ENCODE measurements around the gene LHFPL2.

LHFPL2 gene

DNA sequence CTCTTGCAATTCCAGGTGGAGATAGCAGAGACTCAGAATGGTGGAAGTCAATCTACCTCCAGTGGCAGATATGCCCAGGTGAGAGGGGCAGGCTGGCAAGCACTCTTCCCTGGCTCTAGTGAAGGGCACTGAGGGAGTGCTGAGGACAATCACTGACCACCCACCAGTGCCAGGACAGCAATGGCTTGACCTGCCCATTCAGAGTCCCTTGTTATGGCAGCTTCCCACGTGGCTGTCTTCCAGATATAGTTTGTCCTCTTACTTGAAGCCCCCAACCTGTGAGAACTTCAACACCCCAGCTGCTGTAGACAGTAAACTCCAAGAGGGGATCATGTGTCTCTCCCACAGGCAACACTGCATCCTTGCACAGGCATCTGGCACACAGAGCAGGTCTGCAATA lies 104.7 kb downstream of the LHFPL2 start:
- DNase-seq (ENCODE audit: low read depth): no peak

- no peak for DNase-seq (ENCODE audit: low read depth)
Measured at GRCh38 chr5:78543292-78543691, 105.3 kb downstream of the LHFPL2 start.

DNA sequence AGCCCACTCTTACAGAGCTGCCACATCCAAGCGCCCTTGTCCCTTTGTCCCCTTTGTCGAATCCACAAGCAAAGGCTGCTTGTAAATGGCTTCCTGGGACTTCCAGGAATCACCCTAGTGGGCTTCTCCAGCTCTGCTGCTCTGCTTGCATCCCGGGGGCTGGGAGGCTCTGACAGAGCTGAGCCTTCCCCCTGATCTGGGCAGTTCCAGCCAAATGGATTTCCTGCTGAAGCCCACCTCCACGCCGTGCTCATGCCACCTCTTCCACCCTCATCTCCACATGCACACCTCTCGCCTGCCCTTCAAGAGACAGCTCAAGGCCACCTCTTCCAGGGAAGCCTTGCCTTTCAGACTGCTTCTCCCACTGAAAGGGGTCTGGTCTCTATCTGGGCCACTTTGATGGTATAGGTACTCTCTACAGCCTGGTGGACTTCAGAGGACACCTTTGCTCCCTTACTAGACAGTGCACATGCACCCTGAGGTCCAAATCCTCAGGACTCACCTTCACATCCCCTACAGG lies 106.2 kb downstream of the LHFPL2 start:
- no peak for DNase-seq (ENCODE audit: low read depth)

GRCh38 chr5:78541086-78541654 lies 107.4 kb downstream of the LHFPL2 start:
- no peak for DNase-seq (ENCODE audit: low read depth)

DNA sequence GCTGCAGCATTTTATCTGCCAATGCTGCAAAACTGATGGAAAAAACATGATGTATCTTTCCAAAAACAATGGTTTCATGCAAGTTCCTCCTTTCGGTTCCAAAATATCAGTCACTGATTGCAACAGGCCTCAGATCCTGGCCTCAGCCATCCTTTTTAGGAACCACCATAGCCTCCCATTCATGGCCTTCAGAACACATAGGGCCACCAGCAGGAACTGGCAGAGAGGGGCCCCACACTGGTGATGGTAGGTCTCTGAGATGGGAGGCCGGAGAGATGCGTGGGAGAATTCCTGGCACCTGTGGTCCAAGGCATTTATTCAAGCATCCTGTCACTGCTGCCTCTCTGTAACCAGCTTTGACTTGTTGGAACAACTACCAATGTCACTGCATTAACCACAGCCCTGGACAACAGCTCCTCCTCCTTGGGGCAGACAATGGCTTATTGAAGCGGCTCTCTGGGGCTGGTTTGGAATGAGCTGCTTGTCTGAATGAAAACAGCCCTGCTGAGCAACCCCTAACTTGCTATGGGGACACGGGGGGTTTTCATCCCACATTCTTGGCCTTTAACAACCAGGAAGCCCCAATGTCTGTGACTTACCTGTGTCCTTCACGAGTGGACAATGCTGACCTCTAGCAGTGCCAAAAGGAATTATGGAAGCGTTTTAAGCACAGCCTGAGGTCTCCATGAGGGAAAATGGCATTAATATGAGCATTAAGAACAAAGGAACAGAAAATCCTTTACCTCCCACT lies 108.1 kb downstream of the LHFPL2 start:
- no peak for DNase-seq (ENCODE audit: low read depth)

DNA sequence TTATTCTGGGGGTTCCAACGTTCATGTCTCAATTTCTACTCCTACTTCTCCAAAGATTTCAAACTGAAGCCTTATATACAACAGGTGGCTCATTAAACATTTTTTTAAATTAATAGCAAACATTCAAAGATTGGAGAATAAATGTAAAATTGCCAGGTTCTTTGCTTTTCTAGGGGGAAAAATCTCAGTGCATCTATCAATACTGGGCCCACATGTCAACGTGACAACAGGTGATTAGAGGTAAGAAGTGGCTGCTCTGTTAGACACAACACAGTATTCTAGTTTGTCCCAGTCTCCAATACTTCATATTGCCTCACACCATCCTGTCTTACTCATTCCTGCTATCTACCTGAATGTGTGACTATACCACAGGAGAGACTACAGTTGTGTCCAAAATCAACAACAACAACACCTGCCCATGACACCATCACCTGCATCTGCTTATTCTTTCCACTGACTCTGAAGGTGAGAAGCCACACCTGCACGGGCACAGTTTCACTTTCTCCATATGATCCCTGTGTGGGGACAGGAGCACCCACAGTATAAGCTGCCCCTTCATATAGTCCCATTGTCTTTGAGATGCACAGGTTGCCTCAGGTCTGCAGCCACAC lies 110.2 kb downstream of the LHFPL2 start:
- no peak for DNase-seq (ENCODE audit: low read depth)

- DNase-seq (ENCODE audit: low read depth): no peak
Measured at GRCh38 chr5:78537821-78538220, 110.8 kb downstream of the LHFPL2 start.

DNA sequence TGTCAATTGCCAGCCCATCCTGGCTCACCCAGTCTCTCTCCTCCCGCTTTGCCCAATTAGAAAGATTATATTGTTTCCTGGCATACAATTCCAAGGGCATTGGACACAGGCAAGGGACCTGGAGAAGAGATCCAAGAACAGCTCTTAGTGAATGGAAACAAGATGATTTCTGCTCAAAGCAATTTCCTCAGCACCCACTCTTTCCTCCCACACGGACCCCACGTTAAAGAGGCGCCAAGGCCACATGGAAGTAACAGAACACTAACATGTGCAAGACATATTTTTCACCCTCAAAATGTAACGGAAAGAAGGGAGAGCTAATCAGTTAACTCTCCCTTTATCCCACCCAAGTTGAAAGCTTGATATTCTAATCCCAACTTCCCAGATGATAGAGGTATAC lies 111.2 kb downstream of the LHFPL2 start:
- DNase-seq (ENCODE audit: low read depth): no peak

- DNase-seq (ENCODE audit: low read depth): no peak
Measured at GRCh38 chr5:78536661-78537196, 111.8 kb downstream of the LHFPL2 start.

- no peak for DNase-seq (ENCODE audit: low read depth)
Measured at GRCh38 chr5:78534905-78535200, 113.7 kb downstream of the LHFPL2 start.

DNA sequence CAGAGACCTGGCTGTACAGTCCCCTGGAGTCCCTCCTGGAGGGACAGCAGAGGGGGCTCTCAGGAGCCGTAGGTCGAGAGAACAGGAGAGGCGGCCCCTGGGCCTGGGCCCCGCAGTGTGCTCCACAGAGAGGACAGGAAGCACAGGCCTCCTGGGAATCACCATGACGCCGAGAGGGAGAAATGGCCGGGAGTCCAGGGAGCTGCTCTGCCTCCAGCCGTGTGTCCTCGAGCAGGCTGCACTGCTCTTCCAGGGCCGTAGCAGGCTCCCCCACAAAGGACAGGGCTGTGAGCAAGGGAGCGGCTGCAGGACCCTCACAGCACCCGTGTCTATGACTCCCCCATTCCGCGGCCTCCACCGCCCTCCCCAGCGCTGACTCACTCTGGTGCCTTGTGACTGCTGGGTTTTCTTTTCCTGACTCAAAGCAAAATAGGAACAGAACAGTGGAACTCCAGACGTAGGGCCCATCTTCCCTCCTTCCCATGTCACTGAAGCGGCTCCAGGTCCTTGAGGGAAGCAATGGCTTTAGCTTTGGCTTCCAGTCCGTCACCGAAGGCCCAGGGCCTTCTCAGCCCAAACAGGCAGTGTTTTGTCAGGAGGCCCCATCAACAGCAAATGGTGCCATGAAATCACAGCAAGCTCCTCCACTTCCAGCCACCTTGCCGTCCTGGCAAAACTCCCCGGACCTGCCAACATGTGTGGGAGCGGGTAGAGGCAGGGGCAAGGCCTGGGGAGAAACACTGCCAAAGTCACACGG lies 114.2 kb downstream of the LHFPL2 start:
- DNase-seq (ENCODE audit: low read depth): no peak

DNA sequence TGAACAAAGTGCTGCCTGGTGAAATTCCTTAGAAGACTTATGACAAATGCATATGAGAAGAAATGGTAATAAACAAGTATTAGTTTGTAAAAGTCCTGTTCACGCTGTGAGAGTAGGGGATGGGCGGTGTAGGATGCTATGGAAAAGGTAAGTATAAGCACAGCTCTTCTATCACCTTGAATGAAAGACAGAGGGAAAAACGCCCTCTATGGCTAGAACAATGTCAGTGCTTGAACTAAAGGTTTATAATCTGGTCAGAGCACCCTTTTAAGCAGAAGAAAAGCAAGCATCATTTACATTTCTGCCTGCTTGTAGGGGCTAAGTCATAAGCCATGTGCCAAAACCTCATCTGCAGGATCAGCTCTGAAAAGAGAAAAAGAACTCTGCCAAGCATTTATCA lies 115.2 kb downstream of the LHFPL2 start:
- no peak for DNase-seq (ENCODE audit: low read depth)

DNA sequence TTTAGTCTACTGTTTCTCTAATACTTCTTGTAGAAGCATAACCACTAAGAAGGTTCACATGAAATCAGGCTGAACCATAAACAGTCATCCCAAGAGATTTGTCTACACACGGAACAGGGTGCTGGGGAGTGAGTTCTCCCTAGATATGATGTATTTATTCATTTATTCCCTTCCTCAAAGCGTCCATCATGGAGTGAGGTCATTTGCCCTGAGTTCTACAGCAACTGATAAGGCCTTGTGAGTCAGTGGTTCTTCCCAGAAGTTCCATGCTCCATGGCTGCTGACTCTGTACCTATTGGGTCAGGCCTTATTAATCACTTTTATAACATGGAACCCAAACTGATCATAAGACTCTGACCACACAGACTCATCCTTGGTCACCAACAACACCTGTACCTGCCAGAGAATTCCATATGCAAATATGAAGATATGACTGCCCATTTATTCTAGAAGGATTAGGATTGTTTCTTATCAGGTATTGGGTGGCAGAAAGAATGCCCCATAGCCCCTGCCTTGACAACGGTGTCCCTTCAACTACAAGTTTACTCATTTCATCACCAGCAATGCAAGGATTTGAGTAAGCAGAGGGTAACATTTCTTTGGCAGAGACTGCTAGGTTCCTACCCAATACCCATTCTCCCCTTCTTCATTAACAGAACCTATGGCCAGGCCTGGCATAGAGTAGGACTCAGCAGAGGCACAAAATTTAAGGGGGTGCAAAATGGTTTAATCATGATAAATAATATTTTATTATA lies 118.1 kb downstream of the LHFPL2 start:
- no peak for DNase-seq (ENCODE audit: low read depth)

- no peak for DNase-seq (ENCODE audit: low read depth)
Measured at GRCh38 chr5:78527925-78528324, 120.6 kb downstream of the LHFPL2 start.

DNA sequence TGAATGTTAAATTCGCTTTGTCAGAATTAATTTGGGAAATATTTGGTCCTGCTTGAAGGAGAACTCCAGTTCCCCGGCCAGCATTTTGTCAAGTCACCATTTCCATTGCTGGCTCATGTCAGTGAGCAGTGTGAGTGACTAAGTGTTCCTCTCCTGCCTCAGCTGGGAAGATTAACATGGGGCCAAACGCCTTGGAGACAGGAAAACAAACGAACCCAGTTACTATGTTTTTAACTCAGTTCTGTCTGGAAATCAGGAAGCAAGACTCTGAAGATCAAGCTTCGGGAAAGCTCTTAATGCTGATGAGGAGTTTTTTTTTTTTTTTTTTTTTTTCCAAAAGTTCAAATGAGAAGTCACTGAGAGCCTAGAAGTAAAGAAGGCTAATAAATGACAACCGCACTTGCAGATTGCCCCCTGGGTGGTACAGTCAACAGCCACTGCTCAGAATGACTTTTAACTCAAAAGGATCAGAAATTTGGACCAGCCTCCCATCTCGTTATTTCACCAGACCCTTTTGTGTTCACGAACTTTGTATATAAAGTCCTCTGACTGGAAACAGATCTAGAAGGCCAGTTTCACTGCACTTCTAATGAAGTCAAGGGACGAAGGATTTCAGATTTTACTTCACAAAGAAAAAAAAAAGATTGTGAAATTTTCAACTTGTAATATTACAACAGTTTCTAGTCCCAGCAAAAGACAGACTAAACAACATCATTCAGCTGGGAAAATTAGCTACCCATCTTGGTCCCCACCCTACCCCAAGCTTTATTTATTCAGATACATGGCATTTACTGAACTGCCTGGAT lies 121.3 kb downstream of the LHFPL2 start:
- no peak for DNase-seq (ENCODE audit: low read depth)

DNA sequence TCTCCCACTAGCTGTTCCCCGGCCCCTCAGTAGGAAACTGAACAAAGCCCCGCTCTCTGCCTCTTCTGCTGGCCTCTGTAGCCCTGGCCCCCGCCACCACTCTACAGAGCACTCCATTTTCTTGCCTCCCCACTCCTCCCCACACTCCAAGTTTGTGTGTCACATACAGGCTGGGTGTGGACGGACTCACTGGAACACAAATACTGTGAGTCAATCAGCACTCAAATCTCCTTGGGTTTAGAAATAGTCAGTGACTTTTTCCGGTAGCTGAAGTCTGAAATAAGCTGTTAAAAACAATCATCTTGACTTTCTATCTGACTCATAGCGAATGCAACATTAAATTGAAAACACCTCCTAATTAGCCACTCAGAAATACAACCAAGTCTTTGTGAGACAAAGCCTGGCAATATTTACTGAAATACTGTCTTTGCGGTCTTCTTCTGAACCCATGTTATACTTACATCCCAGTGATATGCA lies 122.5 kb downstream of the LHFPL2 start:
- no peak for DNase-seq (ENCODE audit: low read depth)

DNA sequence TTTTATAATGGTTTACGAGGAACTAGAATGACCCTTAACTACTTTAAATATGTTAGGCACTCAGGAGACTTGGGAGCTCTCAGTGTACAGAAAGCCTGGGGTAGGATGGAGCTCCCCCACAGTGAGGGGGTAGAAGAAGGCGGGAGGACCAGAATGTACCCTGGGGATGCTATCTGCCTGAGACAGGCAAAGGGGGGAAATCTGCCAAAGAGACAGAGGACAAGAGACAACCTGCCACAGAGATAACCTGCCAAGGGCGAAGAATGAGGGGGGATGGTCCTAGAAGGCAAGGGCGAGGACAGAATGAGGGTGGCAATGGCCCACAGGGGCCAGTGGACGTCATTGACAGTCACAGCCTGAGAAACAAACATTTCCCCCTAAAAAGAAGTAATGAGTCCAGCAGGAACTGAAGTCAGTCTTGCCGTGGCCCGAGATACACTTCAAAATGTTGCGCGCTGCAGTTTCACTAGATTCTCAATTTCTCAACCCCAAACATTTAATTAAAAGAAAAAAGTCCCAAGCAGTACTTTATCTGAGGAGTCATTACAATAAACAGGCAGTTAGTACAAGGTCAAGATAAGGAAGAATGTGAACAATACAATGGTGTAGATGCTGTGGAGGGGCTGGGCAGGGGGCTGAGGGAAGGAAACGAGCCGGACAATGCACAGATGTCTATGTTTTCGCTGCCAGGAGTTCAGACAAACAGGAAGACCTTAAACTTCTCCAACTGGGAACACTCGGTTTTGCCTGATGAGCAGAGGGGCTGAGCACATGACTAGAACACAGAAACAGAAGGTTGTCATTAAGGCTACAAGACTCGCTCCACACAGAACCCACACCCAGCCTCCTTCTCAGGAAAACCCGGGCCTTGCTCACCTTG lies 125.0 kb downstream of the LHFPL2 start:
- no peak for DNase-seq (ENCODE audit: low read depth)

- DNase-seq (ENCODE audit: low read depth): no peak
Measured at GRCh38 chr5:78522476-78523260, 125.9 kb downstream of the LHFPL2 start.

DNA sequence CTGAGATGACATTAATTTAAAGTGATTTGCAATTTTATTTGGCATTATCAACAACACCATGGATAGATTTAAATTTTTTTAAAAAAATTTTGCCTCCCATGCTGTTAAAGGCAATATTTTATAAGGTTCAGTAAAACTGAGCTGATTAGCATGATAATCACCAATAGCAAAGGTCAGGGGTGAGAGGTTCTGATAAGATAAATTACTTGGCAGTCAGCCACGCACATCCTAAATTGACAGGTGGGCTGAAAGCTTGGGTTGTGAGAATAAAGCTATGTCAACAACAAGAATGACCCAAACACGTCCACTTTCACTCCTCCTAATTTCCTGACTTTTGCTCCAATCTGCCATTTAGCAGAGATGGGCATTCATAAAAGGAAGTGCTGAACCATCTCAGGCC lies 127.1 kb downstream of the LHFPL2 start:
- no peak for DNase-seq (ENCODE audit: low read depth)

Measured in stimulated activated CD4-positive, alpha-beta T cell treated with anti-CD3 and anti-CD28 coated beads, Interleukin-2, amount 100 ng/mL, for 4 hours (primary cell).